G401.6 (cell line): ENCODE measurements around the gene PTPRM.
"Not testable (repeated sequence)": the region's sequence is repeated elsewhere in the genome, so short reads cannot be mapped to it uniquely, and the experiment has no call there.

Source experiments
- FAIRE-seq: peaks from 2 replicates; lab custom pipeline; 2012; peaks lifted over from hg19 to GRCh38; lab: Jason Lieb, UNC

PTPRM gene

DNA sequence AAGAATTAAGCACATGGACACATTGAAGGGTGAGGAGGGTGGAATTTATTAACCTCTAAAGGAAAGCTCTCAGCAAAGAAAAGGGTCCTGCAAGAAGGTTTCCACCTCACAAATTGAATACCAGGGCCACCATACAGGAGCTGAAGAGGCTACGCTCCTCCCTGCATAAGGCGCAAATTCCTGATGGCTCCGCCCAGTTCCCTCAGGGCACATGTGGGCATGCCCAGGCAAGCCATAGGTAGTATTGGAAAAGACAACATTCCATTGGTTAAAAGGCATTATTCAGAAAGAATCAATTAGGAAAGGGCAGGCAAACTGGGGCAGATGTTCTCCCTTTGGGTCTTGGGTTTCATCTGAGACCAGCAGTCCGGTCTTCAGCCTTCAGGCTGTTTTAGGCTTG lies 161.2 kb downstream of the PTPRM start:
- FAIRE-seq, result no peak

DNA sequence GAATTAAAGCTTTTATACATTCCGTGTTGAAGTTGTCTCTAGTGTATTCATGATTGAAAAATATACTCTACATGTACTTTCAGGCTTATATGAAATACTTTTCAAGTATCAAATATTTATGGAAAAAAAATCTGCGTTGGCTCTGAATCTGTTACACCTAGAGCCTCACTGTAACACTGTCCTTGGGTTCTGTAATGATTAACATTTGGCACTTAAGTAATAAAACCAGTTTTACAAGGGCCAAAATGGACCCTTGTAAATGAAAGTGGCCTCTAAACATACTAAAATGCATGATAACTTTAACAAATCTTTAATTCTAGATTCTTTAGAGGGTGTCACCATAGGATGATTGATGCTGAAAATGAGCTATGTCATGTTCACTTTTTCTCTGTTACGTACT lies 162.8 kb downstream of the PTPRM start:
- FAIRE-seq, result no peak

DNA sequence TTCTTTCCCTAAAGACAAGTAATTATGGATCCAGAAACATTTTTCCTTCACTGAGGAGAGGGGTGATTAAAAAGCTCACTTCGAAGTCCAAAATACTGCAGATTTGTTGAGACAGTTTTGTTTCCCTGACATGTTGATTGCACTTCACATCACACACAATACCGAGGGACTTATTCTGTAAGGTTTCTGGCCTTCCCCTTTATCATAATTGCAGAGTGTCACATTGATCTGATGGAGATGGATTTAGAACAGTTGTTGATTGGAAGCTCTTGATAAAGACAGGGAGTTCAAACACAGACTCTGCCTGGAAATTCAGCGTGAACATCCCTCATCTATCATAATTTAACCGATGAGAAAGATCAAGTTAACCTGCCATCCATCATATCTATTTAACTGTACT lies 163.6 kb downstream of the PTPRM start:
- FAIRE-seq, result no peak

DNA sequence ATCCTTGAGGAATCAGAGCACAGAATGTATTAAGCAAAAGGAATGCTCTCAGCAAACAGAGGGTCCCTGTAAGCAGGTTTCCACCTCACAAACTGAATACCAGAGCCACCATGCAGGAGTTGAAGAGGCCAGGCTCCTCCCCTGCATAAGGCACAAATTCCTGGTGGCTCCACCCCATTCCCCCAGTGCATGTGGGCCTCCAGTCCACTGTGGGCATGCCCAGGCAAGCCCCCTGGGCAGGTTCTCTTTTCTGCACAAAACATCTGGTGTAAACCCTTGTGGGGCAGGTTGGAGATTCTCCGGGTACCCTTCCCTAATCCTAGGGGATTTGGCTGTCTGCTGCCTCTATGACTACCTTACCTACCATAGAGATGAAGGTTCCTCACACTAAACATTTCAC lies 166.5 kb downstream of the PTPRM start:
- no peak for FAIRE-seq

DNA sequence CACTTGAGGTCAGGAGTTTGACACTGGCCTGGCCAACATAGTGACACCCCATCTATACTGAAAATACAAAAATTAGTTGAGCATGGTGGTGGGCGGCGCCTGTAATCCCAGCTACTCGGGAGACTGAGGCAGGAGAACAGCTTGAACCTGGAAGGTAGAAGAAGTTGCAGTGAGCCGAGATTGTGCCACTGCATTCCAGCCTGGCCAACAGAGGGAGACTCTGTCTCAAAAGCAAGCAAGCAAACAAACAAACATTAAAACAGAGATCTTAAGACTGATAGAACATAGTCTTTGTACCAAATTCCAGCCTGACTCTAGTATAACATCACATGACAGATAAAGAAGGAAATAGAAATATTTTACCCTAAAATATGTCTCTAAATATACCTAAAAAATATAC lies 168.1 kb downstream of the PTPRM start:
- FAIRE-seq, result no peak

DNA sequence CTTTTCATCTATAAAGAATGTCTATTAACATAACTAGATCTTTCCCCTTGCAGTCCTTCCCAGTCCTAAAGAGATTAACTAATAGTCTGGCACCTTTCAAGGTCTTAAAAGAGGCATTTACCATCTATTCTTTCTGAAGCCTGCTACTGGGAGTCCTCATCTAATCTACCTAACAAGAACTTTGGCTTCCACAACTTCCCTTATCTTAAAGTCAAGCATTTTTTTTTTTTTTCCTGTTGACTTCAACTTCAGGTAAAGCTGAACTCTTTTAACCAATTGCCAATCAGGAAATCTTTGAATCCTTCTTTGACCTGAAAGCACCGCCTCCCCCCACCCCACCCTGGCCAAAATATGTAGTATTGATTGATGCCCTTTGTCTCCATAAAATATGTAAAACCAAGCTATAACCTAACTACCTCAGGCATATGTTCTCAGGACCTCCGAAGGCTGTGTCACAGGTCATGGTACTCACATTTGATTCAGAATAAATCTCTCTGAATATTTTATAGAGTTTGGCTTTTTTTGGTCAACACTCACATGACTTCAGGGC lies 168.6 kb downstream of the PTPRM start:
- no peak for FAIRE-seq

DNA sequence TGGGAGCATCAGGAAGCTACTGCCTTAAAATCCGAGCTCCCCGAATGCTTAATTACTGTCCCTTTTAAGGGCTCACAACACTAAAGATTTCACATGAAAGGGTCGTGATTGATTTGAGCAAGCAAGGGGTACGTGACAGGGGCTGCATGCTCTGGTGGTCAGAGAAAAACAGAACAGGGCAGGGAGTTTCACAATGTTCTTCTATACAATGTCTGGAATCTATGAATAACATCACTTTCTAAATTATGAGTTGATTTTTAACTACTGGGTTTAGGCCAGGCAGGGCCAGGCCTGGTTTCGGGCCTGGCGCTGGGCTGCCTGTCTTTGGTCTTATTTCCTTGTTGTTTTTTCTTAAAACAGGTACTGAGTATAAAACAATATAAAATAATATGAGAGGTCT lies 169.4 kb downstream of the PTPRM start:
- not testable (repeated sequence) for FAIRE-seq

DNA sequence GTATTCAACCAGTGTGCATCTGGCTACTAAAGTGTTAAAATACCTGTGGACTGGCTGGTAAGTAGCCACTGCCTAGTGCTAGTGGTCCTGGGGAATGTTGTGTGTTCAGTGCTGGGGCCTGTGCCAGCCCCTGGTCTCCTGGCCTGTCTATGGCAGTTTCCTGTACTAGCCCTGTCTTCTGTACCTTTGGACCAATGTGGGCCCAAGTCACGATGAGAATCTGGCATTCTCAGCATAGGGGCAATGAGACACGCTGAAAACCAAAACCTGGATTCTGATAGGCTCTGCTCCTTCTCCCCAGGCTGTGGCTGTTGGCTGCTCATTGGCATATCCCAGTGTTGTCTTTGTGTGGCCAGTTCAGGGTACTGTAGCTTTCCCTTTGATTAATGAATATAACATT lies 170.4 kb downstream of the PTPRM start:
- no peak for FAIRE-seq

DNA sequence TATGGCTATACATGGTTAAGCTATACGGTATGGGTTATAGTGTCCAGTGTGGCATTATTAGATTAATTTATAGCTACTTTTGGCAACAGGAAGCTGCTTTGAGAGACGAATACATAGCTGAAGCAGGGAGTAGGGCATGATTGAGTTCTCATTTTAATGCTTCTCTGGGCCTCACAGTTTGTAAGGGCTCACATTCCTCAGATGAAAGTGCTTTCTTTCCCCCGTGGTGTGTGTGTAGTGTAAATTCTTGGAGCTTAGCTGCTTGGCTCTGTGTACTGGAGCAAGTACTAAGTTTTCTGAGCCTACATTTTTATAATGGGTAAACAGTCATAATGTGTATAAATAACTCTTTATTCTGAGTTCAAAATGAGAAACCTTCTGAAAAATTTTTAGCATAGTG lies 173.7 kb downstream of the PTPRM start:
- no peak for FAIRE-seq

DNA sequence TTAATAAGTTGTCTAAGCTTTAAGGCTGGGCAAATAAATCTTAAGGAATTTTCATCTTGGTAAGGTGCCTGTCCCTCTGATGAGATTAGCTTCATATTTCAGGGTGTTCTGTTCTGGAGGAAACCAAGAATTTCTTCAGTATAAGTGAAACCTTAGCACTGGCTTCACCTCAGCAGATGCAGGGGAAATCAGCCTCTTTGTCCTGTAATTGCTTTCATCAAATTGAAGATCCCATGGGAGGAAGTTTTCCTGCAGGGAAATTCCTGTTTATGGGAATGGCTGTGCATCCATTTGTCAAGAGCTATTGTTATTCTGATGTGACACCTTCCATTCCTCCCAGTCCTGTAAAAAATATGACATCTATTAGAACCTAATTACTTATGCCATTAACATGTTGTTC lies 174.5 kb downstream of the PTPRM start:
- no peak for FAIRE-seq

DNA sequence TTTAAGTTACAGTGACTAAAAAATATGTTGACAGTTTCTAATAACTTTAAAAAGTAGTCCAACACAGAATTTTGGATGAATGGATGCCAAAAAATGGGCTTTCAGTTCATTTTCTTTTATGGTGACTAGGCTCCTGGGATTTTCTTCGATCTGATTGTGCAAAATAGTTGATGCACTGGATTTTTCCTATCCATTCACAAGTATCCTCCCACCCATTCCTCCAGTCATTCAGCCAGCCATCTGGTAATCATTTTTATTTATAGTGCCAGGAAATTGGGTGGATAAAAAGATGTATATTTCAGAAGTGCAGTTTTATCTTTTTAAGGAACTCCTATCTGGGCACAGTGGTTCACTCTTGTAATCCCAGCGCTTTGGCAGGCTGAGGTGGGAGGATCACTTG lies 175.1 kb downstream of the PTPRM start:
- no peak for FAIRE-seq

DNA sequence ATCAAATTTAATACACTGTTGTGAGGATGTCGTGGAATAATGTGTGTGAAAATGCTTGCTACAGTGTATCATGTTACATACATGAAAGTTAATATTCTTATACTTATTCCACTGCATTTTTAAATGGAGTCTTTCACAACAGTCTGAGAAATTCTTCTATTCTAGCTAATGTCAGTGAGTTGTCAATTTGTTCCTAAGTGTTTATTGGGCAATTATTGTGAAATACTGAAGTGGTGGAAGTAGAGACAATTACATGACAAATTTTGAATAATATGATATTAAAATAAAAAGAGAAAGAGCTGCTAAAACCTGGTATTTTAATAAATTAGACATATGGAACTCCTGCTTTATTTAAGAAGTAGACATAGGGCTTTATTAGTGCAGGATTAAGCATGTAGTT lies 176.1 kb downstream of the PTPRM start:
- FAIRE-seq, result no peak

DNA sequence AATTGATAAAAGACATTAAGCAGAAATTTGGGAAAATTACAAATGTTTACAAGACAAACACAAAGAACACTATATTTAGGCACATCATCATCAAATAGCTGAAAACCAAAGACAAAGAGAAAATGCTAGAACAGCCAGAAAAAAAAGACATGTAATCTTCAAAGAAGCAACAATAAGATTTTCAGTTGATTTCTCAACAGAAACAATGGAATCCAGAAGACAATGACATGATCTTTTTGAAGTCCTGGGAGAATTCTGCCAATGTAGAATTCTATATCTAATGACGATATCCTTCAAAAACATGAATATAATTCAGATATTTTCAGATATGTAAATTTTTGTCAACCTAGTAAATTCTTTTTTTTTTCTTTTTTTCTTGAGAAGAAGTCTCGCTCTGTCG lies 179.0 kb downstream of the PTPRM start:
- FAIRE-seq, result no peak

DNA sequence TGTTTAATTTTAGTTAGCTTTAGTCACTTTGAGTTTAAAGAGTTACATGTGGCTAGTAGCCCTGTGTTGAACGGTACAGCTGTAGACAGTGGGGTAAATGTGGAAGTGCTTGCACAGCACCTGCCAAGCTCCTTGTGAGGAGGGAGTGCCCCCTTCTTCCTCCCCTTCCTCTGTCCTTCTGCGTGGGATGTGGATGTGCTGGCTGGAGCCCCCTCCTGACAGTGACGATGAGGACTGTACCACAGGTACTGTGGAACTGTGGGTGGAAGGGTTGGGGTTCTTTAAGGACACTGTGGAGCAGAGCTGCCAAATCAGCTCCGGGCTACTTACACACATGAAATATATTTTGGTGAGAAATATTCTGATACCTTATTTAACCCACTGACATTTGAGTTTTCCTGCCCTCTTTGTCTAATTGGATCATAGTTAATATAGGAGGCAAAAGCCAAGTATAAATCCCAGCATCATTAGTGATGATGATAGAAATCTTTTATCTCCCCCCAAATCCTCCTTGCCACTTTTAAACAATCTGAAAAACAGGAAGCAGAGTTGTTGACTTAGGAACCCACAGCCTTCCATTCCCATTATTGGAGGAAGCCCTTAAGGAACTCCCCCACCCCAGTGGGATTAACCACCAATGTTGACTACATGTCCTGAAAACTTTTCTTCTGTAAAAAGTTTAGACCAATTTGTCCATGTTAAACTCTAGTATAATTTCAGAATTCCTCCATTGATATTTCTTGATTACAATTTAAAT lies 181.3 kb downstream of the PTPRM start:
- no peak for FAIRE-seq

DNA sequence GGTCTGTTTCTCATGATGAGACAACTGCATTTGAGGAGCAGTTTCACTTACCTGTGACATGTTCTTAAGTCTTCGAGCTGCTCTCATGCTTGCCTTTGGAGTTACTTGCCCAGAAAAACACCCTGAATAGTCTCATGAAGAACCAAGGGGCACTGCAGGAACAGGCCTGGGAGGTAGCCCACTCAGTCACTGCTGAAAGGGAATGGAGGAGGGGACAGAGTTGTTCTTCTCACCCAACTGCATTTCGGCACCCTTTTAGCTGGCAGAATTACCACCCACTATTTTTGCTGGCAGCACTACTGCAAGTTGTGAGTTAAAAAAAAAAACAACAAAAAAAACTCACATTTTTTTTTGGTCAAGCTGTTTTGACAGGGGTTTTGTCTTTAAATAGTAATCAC lies 181.9 kb downstream of the PTPRM start:
- FAIRE-seq, result no peak

DNA sequence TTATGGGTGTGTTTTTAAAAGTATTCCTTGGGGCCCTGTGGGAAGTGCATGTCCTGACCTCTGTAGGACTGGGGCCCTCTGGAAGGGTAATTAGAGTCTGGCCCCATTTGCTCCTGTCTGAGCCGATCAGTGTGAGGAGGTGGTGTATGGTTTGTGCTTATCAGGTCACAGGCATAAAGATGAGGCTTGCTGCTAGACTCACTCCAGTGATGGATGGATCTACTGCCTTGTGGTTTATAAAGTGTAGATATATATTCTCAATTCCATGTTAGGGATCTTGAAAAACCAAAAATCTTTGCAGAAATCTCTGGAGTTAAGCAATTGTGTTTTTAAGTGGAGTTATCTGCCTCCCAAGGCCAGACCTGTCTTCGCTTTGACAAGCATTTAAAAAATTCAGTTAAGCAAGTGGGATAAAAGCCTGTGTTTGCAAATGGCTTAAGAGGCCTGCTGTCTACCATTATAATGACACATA lies 182.4 kb downstream of the PTPRM start:
- no peak for FAIRE-seq

DNA sequence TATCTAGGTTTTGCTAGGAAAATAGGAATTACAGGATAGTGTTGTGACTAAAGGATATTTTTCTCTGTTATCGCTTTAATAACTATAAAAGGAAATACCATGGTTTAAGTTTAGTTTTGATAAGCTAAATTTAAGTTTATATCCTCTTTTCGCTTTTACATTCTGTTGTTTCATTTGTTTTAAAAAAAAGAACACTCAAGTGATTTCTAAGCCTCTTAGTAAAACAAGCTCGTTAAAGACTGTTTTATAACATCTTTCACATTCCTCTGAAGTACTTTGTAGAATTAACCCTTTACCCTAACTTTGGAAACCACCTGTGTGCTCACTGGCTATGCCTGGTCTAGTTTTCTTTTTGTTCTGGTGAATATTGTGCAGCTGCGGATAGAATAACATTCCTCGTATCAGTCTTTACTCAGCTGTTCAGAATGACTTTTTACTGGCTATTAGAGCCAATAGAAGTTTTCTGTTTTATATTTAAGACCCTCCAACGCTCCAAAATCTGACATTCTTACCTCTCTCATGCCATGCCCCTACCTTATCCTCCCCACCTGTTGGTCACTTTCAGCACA lies 183.1 kb downstream of the PTPRM start:
- FAIRE-seq, result no peak

DNA sequence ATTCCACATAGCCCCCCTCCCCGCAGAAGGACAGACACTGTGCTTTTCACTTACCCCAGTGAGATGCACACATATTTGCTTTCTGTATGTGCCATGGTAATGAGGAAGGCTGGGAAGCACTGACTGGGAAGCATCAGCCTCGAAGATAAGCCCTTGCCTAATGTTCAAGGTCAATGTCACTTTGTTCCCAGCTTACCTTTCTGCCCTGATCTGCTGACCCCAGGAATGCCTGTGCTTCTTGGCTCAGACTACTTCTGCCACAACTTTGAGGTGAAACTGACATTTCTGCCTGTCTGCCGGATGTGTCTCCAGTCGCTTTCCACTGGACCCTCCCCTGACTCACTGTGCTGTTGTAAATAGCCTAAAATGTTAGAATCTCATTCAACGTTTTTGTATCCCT lies 183.8 kb downstream of the PTPRM start:
- no peak for FAIRE-seq

DNA sequence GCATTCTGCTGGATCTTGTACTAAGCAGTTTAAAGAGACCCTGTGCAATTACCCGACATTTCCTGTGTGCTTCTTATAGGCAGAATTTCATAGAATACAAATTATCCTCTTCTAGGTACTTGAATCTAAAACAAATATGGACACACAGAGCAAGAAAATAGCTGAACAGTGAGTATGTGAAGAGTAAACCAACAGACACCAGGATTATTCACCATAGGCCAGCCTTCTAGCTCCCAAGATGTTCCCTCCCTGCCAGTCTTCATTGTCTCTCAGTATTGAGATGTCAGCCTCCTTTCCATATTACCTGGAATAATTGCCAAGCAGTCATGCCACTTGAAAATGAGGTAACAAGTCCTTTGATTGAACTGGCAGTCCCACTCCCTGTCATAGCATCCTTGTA lies 187.1 kb downstream of the PTPRM start:
- FAIRE-seq, result no peak

DNA sequence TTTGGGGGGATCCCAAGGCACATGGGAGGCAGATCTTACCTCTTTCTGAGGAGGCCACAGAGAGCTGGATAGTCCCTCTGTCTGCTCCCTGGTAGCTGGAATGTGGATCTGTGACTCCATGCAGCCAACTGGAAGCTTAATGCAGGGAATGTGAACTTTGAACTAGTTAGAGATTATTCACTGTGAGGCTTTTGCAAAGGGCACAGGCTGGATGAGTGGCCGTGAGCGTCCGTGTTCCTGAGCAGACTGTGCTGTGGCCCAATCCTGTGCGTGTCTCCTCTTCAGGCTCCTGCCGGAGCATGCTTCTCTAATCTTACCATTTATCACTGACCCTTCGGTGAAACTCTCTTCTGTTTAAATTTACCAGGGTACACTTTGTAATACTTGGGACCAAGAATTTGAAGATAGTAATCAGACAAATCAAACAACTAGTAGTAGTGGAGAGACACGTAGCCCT lies 187.6 kb downstream of the PTPRM start:
- FAIRE-seq, result no peak

DNA sequence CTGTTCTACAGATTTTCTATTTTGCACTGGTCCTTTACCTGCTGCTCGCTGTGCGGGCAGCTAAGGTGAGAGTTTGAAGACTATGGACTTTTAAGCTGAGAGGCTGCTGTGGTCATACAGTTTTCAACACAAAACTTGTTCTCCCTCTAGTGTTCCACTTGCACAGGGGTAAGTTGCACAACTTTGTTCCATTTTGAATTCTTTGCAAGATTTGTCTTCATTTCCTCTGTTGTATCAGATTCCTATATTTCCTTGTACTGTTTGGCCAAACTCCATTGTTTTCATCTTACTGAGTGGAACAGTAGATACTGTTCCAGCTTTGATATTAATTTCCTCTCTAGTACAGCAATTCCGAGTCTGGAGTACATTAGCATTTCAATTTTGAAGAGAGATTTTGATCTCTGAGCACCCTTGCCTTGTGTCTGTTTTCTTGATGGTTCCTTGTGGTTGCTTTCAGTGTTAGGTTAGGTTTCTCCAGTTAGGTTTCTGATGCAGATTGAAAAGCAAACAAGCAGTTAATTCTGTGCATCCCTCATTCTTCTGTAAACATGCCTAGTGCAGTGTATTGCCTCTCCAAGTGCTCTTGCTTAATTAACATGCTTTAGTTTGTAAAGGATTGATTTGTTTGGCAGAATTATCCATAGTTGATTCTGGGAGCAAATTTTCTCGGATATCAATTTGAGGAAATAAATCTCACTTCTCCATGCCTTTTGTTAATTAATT lies 188.8 kb downstream of the PTPRM start:
- FAIRE-seq, result no peak

DNA sequence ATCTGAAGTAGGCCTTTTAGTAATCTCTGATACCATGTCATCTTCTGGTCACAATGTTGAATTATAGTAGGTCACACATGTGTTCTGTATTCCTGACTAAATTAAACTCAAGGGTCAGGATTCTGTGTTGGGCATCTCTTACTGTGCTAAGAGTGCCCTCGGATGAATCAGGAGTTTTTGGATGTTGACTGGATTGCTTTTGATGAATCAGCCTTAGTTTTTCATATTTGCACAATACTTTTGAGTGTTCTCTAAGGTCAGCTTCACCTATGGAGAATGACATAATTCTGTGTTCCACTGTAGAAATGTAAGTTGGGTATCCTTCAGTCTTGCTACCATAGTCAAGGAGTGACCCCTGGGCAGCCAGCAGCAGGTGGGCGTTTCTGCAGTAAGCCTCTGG lies 190.1 kb downstream of the PTPRM start:
- no peak for FAIRE-seq

DNA sequence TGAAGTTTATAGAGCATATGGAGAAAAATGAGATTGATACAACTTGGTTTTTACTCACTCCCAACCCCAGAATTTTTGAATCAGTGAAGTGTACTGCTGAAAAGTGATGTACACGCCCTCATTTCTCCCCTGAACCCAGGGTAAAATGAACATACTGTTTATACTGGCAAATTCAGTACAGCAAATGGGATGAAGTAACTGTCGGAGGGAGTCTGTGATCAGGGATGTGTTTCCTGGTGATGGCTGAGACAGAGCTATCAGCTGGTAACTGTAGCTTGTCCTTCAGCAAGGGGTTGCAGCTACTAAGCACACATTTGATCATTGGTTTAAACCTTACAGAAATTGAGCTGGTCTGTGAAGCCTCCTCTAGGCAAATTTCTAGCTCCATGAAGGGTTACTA lies 191.6 kb downstream of the PTPRM start:
- FAIRE-seq, result no peak
